Spinal cord (tissue), 10 donors: Measurements from ENCODE around the gene POP7. TPM values are rescaled to one million over a fixed set of nuclear protein-coding genes. Genes with fewer than 3 reads are reported as not detected.

Experiments used
- DNase-seq, 6 donors: peaks; one replicate each; pipeline versions ENCODE4 v3.0.0 to v3.0.0-alpha.2; 2013 to 2015; ENCODE audit warnings: low spot score in 6 of 6, low read depth in 4 of 6
- H3K27ac ChIP-seq: one replicate; pipeline ENCODE4 v1.5.1; 2013; ENCODE audit warnings: low read depth, low read length, control low read depth
- H3K27me3 ChIP-seq: one replicate; pipeline ENCODE4 v1.6.1; 2013; ENCODE audit warnings: low read length; ENCODE audit not compliant: control insufficient read depth, insufficient read depth
- H3K36me3 ChIP-seq: one replicate; pipeline ENCODE4 v1.6.1; 2013; ENCODE audit warnings: low read length; ENCODE audit not compliant: control insufficient read depth, insufficient read depth
- H3K4me1 ChIP-seq: one replicate; pipeline ENCODE4 v1.6.1; 2013; ENCODE audit warnings: low read length; ENCODE audit not compliant: control insufficient read depth, insufficient read depth
- H3K4me3 ChIP-seq: one replicate; pipeline ENCODE4 v1.5.1; 2013; ENCODE audit warnings: low read depth, low read length, control low read depth
- H3K9me3 ChIP-seq: one replicate; pipeline ENCODE4 v1.6.1; 2013; ENCODE audit warnings: low read length; ENCODE audit not compliant: control insufficient read depth, insufficient read depth
- WGBS: methylation state at CpG from one replicate; pipeline ENCODE4 v1.1.5; 2013; ENCODE audit warnings: missing lambda C conversion rate; ENCODE audit not compliant: insufficient coverage; 5-methylcytosine and 5-hydroxymethylcytosine counted together
- polyA plus RNA-seq, 2 donors: library from polyadenylated mRNA; unstranded; fragments of 120-200 nt; gene quantifications; one replicate each; pipeline ENCODE4 v1.2.1, GENCODE V29; 2013; ENCODE audit not compliant: insufficient read length in 2 of 2
- total RNA-seq, 2 donors: library from RNA; depleted of rRNA in 1 of 2; stranded (reverse); fragments of 120-200 nt in 1 of 2; fragments of >200 nt in 1 of 2; gene quantifications; one replicate each; pipeline versions ENCODE4 v1.2.3 to v1.2.4, GENCODE V29; 2013 to 2014
- donor health status: healthy.

Gene POP7
- total and polyA plus RNA-seq, 4 donors, result 26.2 to 65.3 (median 52.2) TPM

GRCh38 chr7:100679129-100679926, 26.6 kb upstream of the POP7 start:
- DNase-seq, result no peak
- WGBS, result 79% methylated on average over 4 of the region's 13 CpGs

GRCh38 chr7:100679927-100680575, 25.9 kb upstream of the POP7 start:
- DNase-seq, result no peak
- Histone ChIP-seq H3K9me3 (no peaks in the 10 kb centered on the region), H3K27ac (no peak overlapping the region), H3K36me3 (peaks cover 88% of the 10 kb centered on the region), H3K27me3 (no peaks in the 10 kb centered on the region), H3K4me3 (no peak overlapping the region), H3K4me1 (peaks cover 25% of the 10 kb centered on the region)
- 85% methylated on average over 4 of the region's 13 CpGs for WGBS

More at GRCh38 chr7:100679129-100679926, 26.6 kb upstream of the POP7 start:
- no peak overlapping the region for H3K27ac ChIP-seq
- no peaks in the 10 kb centered on the region for H3K9me3 ChIP-seq
- H3K4me1 ChIP-seq, result peaks cover 30% of the 10 kb centered on the region
- no peak overlapping the region for H3K4me3 ChIP-seq
- peaks cover 84% of the 10 kb centered on the region for H3K36me3 ChIP-seq
- no peaks in the 10 kb centered on the region for H3K27me3 ChIP-seq

- Histone ChIP-seq H3K27me3 (no peaks in the 10 kb centered on the region), H3K4me3 (no peak overlapping the region), H3K36me3 (peaks cover 95% of the 10 kb centered on the region), H3K4me1 (peaks cover 25% of the 10 kb centered on the region), H3K27ac (no peak overlapping the region), H3K9me3 (no peaks in the 10 kb centered on the region)
- 80% methylated on average over 17 of the region's 18 CpGs for WGBS
- DNase-seq, result no peak
Observed at GRCh38 chr7:100680576-100681271, 25.2 kb upstream of the POP7 start.

- Histone ChIP-seq H3K4me1 (peaks cover 20% of the 10 kb centered on the region), H3K9me3 (no peaks in the 10 kb centered on the region), H3K27ac (no peak overlapping the region), H3K36me3 (peaks cover 99% of the 10 kb centered on the region), H3K27me3 (no peaks in the 10 kb centered on the region), H3K4me3 (no peak overlapping the region)
- no peak for DNase-seq
- 79% methylated on average over 27 of the region's 29 CpGs for WGBS
Observed at GRCh38 chr7:100681491-100682227, 24.3 kb upstream of the POP7 start.

DNA sequence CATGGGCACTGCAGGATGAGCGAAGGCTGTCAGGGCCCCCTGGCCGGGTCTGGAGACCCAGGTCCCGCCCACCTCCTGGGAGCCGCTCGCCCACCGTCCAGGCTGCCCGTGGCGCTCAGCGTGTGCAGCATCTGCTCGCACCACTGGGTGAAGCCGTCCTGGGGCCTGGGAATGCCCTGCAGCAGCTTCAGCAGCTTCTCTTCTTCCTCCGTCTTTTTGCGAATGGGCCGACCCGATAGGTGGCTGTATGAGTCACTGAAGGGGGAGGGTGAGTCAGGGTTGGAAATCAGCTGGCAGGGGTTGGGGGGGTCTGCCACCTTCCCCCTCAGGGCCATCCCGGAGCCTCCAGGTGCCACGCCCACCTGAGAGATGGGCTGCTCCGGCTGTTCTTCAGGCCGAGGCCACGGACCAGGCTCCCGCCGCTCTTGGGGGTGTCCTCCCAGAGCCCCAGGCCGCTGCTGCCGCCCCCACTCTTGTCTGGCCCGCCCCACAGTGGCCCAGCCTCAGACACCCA, 23.6 kb upstream of the POP7 start:
- Histone ChIP-seq H3K4me1 (peaks cover 16% of the 10 kb centered on the region), H3K9me3 (no peaks in the 10 kb centered on the region), H3K27me3 (no peaks in the 10 kb centered on the region), H3K36me3 (peaks cover 99% of the 10 kb centered on the region), H3K4me3 (no peak overlapping the region), H3K27ac (no peak overlapping the region)
- no peak for DNase-seq
- WGBS, result 75% methylated on average over 21 of the region's 25 CpGs

GRCh38 chr7:100682991-100683658, 22.8 kb upstream of the POP7 start:
- no peak overlapping the region for H3K27ac ChIP-seq
- 82% methylated on average over 27 of the region's 28 CpGs for WGBS
- peaks cover 99% of the 10 kb centered on the region for H3K36me3 ChIP-seq

DNA sequence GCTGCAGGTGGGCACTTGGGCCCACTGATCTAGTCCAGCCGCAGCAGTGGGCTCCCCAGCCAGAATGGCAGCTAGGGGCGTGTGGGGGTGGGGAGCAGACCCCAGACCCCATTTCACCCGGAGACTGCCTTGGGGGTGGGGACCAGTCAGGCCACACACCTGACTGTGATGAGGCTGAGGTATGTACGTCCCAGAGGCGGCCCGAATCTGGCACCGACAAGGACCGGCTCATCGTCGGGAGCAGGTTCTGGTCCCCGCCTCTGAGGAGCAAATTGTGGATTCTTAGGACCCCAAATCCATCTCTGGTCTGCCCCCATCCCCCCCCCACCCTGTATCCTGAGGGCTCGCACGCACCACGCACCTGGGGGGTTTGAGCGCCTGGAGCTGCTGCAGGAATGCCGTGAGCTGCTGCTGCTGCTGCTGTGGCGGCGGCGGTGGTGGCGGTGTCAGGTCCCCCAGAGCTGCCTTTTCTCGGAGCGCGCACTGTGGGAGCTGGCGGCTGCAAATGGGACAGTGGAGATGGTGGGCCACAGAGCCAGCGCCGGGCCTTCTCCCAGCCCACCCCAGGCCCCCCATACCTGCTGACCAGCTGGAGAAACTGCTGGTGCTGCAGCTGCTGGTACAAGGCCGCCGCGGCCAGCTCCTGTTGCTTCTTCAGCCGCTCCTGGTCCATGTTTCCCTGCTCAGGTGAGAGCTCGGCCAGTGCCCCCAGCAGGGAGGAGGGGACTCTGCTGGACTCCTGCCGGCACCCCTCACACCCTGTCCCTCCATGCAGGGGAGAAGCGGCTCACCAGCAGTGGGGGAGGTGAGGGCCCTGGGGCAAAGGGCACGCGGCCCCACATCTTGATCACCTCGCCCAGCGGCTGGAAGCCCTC, 22.0 kb upstream of the POP7 start:
- peaks cover 99% of the 10 kb centered on the region for H3K36me3 ChIP-seq
- WGBS, result 94% methylated on average over 32 of the region's 37 CpGs

More at GRCh38 chr7:100682991-100683658, 22.8 kb upstream of the POP7 start:
- no peak for DNase-seq
- Histone ChIP-seq H3K9me3 (no peaks in the 10 kb centered on the region), H3K27me3 (no peaks in the 10 kb centered on the region), H3K4me1 (peaks cover 14% of the 10 kb centered on the region), H3K4me3 (no peak overlapping the region)

DNA sequence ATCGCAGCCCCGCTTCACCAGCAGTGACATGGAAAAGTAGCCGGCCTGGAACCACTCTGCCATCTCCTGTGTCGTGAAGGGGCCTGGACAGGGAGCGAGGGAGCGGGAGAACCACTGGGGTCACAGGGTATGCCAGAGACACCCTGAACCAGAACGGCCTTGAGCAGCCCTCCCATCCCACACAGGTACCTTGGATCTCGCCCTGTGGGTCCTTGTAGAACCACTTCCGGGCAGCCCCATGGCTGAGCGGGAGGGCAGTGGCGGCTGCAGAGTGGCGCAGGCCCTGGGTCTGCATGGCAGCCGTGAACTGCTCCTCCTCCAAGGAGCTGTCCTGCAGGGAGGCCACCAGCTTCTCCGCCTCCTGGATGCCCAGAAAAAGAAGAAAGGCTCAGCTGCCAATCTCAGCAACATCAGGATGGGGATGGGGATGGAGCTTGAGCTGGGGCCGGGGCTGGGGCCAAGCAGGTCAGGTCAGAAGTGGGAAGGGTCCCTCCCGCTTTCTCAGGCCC, 21.3 kb upstream of the POP7 start:
- DNase-seq, result no peak

More for the DNA sequence above, 22.0 kb upstream of the POP7 start:
- Histone ChIP-seq H3K27ac (no peak overlapping the region), H3K4me3 (no peak overlapping the region), H3K27me3 (no peaks in the 10 kb centered on the region), H3K9me3 (no peaks in the 10 kb centered on the region), H3K4me1 (peaks cover 8% of the 10 kb centered on the region)
- no peak for DNase-seq

More for the DNA sequence above, 21.3 kb upstream of the POP7 start:
- Histone ChIP-seq H3K4me3 (no peak overlapping the region), H3K9me3 (no peaks in the 10 kb centered on the region), H3K36me3 (peaks cover 99% of the 10 kb centered on the region), H3K4me1 (peaks cover 14% of the 10 kb centered on the region), H3K27ac (no peak overlapping the region), H3K27me3 (no peaks in the 10 kb centered on the region)
- WGBS, result 91% methylated on average over 16 of the region's 16 CpGs
